GM23338 (cell line): ENCODE measurements around the gene SAA2. TPM values are rescaled to one million over a fixed set of nuclear protein-coding genes. Genes with fewer than 3 reads are reported as not detected.
A peak's percentile ranks its signal among the peaks of the same experiment; 100 is the strongest.
"Not testable (repeated sequence)": the region's sequence is repeated elsewhere in the genome, so short reads cannot be mapped to it uniquely, and the experiment has no call there.

Experiments used
- ATAC-seq: fragments of 200-7000 bp; cut with Tn5 transposase; 3 replicates; pipeline ENCODE4 v1.9.1; 2020
- DNase-seq: peaks from one replicate; pipeline ENCODE4 v3.0.0-alpha.2; 2015; ENCODE audit warnings: low spot score
- H2AFZ ChIP-seq: fragments of 200-600 bp; sonication (generic); 2 replicates; pipeline ENCODE4 v1.8.0; 2016; ENCODE audit warnings: antibody characterized with exemption, mild to moderate bottlenecking, moderate library complexity
- H3F3A ChIP-seq: fragments of 200-600 bp; sonication (generic); replicated peaks from 2 replicates; pipeline ENCODE4 v1.8.0; 2017; ENCODE audit warnings: antibody characterized with exemption, mixed run types, low read depth
- H3K27ac ChIP-seq: fragments of 200-600 bp; sonication (generic); 2 replicates; pipeline ENCODE4 v1.6.1; 2016; ENCODE audit warnings: low read depth
- H3K27me3 ChIP-seq: fragments of 200-600 bp; sonication (generic); 2 replicates; pipeline ENCODE4 v1.8.0; 2016; ENCODE audit warnings: mild to moderate bottlenecking, mixed run types, moderate library complexity; ENCODE audit not compliant: insufficient read depth
- H3K36me3 ChIP-seq: fragments of 200-600 bp; sonication (generic); 2 replicates; pipeline ENCODE4 v1.8.0; 2016; ENCODE audit warnings: mild to moderate bottlenecking; ENCODE audit not compliant: insufficient read depth
- H3K4me1 ChIP-seq: fragments of 200-600 bp; sonication (generic); 2 replicates; pipeline ENCODE4 v1.8.0; 2016; ENCODE audit warnings: mild to moderate bottlenecking, moderate library complexity; ENCODE audit not compliant: insufficient read depth
- H3K4me2 ChIP-seq: fragments of 200-600 bp; sonication (generic); 2 replicates; pipeline ENCODE4 v1.7.1; 2017; ENCODE audit warnings: mixed run types
- H3K4me3 ChIP-seq: fragments of 200-600 bp; sonication (generic); 2 replicates; pipeline ENCODE4 v1.6.1; 2016; ENCODE audit warnings: mixed run types
- H3K79me2 ChIP-seq: fragments of 200-600 bp; sonication (generic); replicated peaks from 2 replicates; pipeline ENCODE4 v1.8.0; 2017; ENCODE audit warnings: mild to moderate bottlenecking; ENCODE audit not compliant: insufficient read depth
- H3K9me2 ChIP-seq: fragments of 200-600 bp; sonication (generic); 2 replicates; pipeline ENCODE4 v1.8.0; 2017; ENCODE audit not compliant: insufficient read depth
- H4K20me1 ChIP-seq: fragments of 200-600 bp; sonication (generic); replicated peaks from 2 replicates; pipeline ENCODE4 v1.8.0; 2017; ENCODE audit warnings: mild to moderate bottlenecking; ENCODE audit not compliant: insufficient read depth
- H3K27ac Mint-ChIP-seq: 2 replicates; pipeline ENCODE4 v1.8.0; 2020; ENCODE audit warnings: inconsistent platforms, mild to moderate bottlenecking, moderate library complexity, mixed read lengths
- H3K27me3 Mint-ChIP-seq: 3 replicates; pipeline ENCODE4 v1.8.0; 2022; ENCODE audit warnings: low read depth, mild to moderate bottlenecking, moderate library complexity, mixed read lengths, inconsistent platforms; ENCODE audit not compliant: insufficient read depth, poor library complexity
- H3K36me3 Mint-ChIP-seq: 3 replicates; pipeline ENCODE4 v1.8.0; 2021; ENCODE audit warnings: low read depth, mild to moderate bottlenecking, inconsistent platforms, moderate library complexity, mixed read lengths
- H3K4me1 Mint-ChIP-seq: 3 replicates; pipeline ENCODE4 v1.8.0; 2020; ENCODE audit warnings: mild to moderate bottlenecking, inconsistent platforms, mixed read lengths
- H3K4me3 Mint-ChIP-seq: 3 replicates; pipeline ENCODE4 v1.8.0; 2021; ENCODE audit warnings: moderate library complexity, mild to moderate bottlenecking, inconsistent platforms, mixed read lengths
- H3K9me3 Mint-ChIP-seq: 3 replicates; pipeline ENCODE4 v1.8.0; 2020; ENCODE audit warnings: moderate library complexity, mild to moderate bottlenecking, inconsistent platforms, mixed read lengths
- CREB1 ChIP-seq: fragments of 250-450 bp; sonication (Bioruptor Pico); IDR thresholded peaks from 2 replicates; pipeline ENCODE4 v1.5.0; 2020; ENCODE audit warnings: low read depth, mild to moderate bottlenecking, moderate library complexity
- EZH2phosphoT487 ChIP-seq: fragments of 200-600 bp; sonication (generic); IDR thresholded peaks from one replicate; pipeline ENCODE4 v1.8.1; 2018; ENCODE audit warnings: antibody characterized with exemption; ENCODE audit not compliant: unreplicated experiment
- NANOG ChIP-seq: IDR thresholded peaks from 2 replicates; pipeline ENCODE4 v1.6.1; 2016; ENCODE audit warnings: antibody characterized with exemption, borderline replicate concordance
- polyA plus RNA-seq: library from polyadenylated mRNA; unstranded; fragments of >200 nt; fragmentation: Nextera tagmentation; extraction: Ambion mirVana; gene quantifications from 2 replicates; pipeline ENCODE4 v1.2.1, GENCODE V29; 2016
- total RNA-seq: library from RNA; depleted of rRNA; stranded (reverse); fragments of >200 nt; shearing (Covaris generic); gene quantifications from 2 replicates; pipeline ENCODE4 v1.2.3, GENCODE V29; 2014
- TF ChIP-seq, protein P1 (sequence below): fragments of 250-450 bp; sonication (Bioruptor Pico); IDR thresholded peaks from 2 replicates; pipeline ENCODE4 v1.5.0; 2020; ENCODE audit warnings: mild to moderate bottlenecking, moderate library complexity

The SAA2 gene
- total and polyA plus RNA-seq, 2 experiments from 2014 or later, result not detected

DNA sequence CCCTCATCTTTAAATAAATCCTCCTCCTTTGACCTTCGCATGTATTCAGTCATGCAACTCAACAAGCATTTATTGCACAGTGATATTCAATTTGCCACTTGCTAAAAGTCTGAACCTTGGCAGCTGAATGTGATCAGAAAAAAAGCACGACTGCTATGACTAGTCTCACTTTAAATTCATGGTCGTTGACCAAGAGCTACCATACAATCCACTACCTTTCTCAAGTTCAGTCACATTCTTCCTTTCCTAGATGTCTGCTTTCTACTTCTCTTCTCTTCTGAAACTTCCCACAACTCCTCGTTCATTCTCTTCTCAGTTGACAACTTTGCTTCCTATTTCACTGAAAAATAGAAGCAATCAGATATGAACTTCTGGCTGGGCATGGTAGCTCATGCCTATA lies 15.6 kb upstream of the SAA2 start:
- Histone ChIP-seq H4K20me1 (no peaks in the 10 kb centered on the region), H3K4me1 (no peaks in the 10 kb centered on the region; the same call in 1 of the 2 replicates), H3K4me3 (no peak overlapping the region), H3K9me2 (peaks cover 12% of the 10 kb centered on the region; the same call in 1 of the 2 replicates), H2AFZ (no peak overlapping the region; the same call in 1 of the 2 replicates), H3K27ac (no peak overlapping the region), H3F3A (no peaks in the 10 kb centered on the region), H3K36me3 (no peaks in the 10 kb centered on the region), H3K79me2 (no peaks in the 10 kb centered on the region), H3K27me3 (no peaks in the 10 kb centered on the region), H3K4me2 (no peak overlapping the region)
- peaks cover 2% of the 10 kb centered on the region for H3K27me3 Mint-ChIP-seq
- TF ChIP-seq EZH2phosphoT487, result no peak
- TF ChIP-seq CREB1 (CRISPR knock-in tag), result no peak
- TF ChIP-seq NANOG, result no peak
- no peak overlapping the region for H3K4me3 Mint-ChIP-seq
- no peaks in the 10 kb centered on the region for H3K36me3 Mint-ChIP-seq
- no peak for DNase-seq
- no peak for ATAC-seq
- no peaks in the 10 kb centered on the region for H3K4me1 Mint-ChIP-seq
- no peaks in the 10 kb centered on the region for H3K9me3 Mint-ChIP-seq
- no peak overlapping the region for H3K27ac Mint-ChIP-seq

DNA sequence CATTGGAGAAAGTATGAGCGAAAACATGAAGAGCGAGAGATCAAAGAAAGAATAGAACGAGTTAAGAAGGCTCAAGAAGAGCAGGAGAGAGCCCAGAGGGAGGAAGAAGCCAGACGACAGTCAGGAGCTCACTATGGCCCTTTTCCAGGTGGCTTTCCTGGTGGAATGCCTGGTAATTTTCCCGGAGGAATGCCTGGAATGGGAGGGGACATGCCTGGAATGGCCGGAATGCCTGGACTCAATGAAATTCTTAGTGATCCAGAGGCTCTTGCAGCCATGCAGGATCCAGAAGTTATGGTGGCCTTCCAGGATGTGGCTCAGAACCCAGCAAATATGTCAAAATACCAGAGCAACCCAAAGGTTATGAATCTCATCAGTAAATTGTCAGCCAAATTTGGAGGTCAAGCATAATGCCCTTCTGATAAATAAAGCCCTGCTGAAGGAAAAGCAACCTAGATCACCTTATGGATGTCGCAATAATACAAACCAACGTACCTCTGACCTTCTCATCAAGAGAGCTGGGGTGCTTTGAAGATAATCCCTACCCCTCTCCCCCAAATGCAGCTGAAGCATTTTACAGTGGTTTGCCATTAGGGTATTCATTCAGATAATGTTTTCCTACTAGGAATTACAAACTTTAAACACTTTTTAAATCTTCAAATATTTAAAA lies 14.3 kb upstream of the SAA2 start:
- not testable (repeated sequence) for H3K9me3 Mint-ChIP-seq, H3K27ac Mint-ChIP-seq, H3K4me3 Mint-ChIP-seq, H3K4me1 ChIP-seq, H3K27me3 Mint-ChIP-seq, ATAC-seq, H3K4me1 Mint-ChIP-seq, H3K27ac ChIP-seq, H3K36me3 Mint-ChIP-seq, H3K4me3 ChIP-seq, H3F3A ChIP-seq, H3K36me3 ChIP-seq, H3K79me2 ChIP-seq, H4K20me1 ChIP-seq, H3K27me3 ChIP-seq
- 0 out of 2 replicates have a peak overlapping the region, but pooled peaks have one; percentile 23 for H2AFZ ChIP-seq
- 0 out of 2 replicates have a peak overlapping the region, but pooled peaks have one; percentile 29 for H3K4me2 ChIP-seq
- peak; percentile 67 for DNase-seq
- peaks cover 12% of the 10 kb centered on the region; the same call in 1 of the 2 replicates for H3K9me2 ChIP-seq
- TF ChIP-seq, protein P1, sequence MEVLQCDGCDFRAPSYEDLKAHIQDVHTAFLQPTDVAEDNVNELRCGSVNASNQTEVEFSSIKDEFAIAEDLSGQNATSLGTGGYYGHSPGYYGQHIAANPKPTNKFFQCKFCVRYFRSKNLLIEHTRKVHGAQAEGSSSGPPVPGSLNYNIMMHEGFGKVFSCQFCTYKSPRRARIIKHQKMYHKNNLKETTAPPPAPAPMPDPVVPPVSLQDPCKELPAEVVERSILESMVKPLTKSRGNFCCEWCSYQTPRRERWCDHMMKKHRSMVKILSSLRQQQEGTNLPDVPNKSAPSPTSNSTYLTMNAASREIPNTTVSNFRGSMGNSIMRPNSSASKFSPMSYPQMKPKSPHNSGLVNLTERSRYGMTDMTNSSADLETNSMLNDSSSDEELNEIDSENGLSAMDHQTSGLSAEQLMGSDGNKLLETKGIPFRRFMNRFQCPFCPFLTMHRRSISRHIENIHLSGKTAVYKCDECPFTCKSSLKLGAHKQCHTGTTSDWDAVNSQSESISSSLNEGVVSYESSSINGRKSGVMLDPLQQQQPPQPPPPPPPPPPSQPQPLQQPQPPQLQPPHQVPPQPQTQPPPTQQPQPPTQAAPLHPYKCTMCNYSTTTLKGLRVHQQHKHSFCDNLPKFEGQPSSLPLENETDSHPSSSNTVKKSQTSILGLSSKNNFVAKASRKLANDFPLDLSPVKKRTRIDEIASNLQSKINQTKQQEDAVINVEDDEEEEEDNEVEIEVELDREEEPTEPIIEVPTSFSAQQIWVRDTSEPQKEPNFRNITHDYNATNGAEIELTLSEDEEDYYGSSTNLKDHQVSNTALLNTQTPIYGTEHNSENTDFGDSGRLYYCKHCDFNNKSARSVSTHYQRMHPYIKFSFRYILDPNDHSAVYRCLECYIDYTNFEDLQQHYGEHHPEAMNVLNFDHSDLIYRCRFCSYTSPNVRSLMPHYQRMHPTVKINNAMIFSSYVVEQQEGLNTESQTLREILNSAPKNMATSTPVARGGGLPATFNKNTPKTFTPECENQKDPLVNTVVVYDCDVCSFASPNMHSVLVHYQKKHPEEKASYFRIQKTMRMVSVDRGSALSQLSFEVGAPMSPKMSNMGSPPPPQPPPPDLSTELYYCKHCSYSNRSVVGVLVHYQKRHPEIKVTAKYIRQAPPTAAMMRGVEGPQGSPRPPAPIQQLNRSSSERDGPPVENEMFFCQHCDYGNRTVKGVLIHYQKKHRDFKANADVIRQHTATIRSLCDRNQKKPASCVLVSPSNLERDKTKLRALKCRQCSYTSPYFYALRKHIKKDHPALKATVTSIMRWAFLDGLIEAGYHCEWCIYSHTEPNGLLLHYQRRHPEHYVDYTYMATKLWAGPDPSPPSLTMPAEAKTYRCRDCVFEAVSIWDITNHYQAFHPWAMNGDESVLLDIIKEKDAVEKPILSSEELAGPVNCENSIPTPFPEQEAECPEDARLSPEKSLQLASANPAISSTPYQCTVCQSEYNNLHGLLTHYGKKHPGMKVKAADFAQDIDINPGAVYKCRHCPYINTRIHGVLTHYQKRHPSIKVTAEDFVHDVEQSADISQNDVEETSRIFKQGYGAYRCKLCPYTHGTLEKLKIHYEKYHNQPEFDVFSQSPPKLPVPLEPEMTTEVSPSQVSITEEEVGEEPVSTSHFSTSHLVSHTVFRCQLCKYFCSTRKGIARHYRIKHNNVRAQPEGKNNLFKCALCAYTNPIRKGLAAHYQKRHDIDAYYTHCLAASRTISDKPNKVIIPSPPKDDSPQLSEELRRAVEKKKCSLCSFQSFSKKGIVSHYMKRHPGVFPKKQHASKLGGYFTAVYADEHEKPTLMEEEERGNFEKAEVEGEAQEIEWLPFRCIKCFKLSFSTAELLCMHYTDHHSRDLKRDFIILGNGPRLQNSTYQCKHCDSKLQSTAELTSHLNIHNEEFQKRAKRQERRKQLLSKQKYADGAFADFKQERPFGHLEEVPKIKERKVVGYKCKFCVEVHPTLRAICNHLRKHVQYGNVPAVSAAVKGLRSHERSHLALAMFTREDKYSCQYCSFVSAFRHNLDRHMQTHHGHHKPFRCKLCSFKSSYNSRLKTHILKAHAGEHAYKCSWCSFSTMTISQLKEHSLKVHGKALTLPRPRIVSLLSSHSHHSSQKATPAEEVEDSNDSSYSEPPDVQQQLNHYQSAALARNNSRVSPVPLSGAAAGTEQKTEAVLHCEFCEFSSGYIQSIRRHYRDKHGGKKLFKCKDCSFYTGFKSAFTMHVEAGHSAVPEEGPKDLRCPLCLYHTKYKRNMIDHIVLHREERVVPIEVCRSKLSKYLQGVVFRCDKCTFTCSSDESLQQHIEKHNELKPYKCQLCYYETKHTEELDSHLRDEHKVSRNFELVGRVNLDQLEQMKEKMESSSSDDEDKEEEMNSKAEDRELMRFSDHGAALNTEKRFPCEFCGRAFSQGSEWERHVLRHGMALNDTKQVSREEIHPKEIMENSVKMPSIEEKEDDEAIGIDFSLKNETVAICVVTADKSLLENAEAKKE (CRISPR knock-in tag), result 0 out of 2 replicates have a peak, but pooled peaks have one; percentile 1
